T-helper 9 cell (primary cell): ENCODE data around the gene PTPRQ.
"Not testable (repeated sequence)": the region's sequence is repeated elsewhere in the genome, so short reads cannot be mapped to it uniquely, and the experiment has no call there.

ENCODE experiments used
- DNase-seq: peaks from one replicate; pipeline ENCODE4 v3.0.0-alpha.2; 2020

Gene PTPRQ

GRCh38 chr12:80470403-80470802 is 26.4 kb downstream of the PTPRQ start:
- no peak for DNase-seq

- DNase-seq = no peak
Observed at GRCh38 chr12:80472236-80472635, 28.2 kb downstream of the PTPRQ start.

- no peak for DNase-seq
Observed at GRCh38 chr12:80472911-80473500, 29.0 kb downstream of the PTPRQ start.

GRCh38 chr12:80477521-80478145 is 33.6 kb downstream of the PTPRQ start:
- not testable (repeated sequence) for DNase-seq

- no peak for DNase-seq
Observed at GRCh38 chr12:80484746-80485145, 40.7 kb downstream of the PTPRQ start.

- no peak for DNase-seq
Observed at GRCh38 chr12:80485222-80485987, 41.4 kb downstream of the PTPRQ start.

GRCh38 chr12:80490329-80490728 is 46.3 kb downstream of the PTPRQ start:
- DNase-seq = no peak

GRCh38 chr12:80491166-80491565 is 47.1 kb downstream of the PTPRQ start:
- no peak for DNase-seq

- DNase-seq = no peak
Observed at GRCh38 chr12:80493466-80493865, 49.4 kb downstream of the PTPRQ start.

GRCh38 chr12:80494836-80495235 is 50.8 kb downstream of the PTPRQ start:
- DNase-seq = no peak

- DNase-seq = no peak
Observed at GRCh38 chr12:80498059-80498728, 54.2 kb downstream of the PTPRQ start.

- DNase-seq = no peak
Observed at GRCh38 chr12:80504389-80505163, 60.5 kb downstream of the PTPRQ start.

GRCh38 chr12:80509781-80510556 is 65.9 kb downstream of the PTPRQ start:
- no peak for DNase-seq

GRCh38 chr12:80512781-80513180 is 68.7 kb downstream of the PTPRQ start:
- no peak for DNase-seq

- DNase-seq = no peak
Observed at GRCh38 chr12:80513211-80513610, 69.2 kb downstream of the PTPRQ start.

- no peak for DNase-seq
Observed at GRCh38 chr12:80517655-80518054, 73.6 kb downstream of the PTPRQ start.

GRCh38 chr12:80531646-80532045 is 87.6 kb downstream of the PTPRQ start:
- no peak for DNase-seq

- no peak for DNase-seq
Observed at GRCh38 chr12:80539029-80539428, 95.0 kb downstream of the PTPRQ start.

GRCh38 chr12:80549298-80549697 is 105.3 kb downstream of the PTPRQ start:
- no peak for DNase-seq

- no peak for DNase-seq
Observed at GRCh38 chr12:80551897-80552296, 107.9 kb downstream of the PTPRQ start.

GRCh38 chr12:80553316-80553715 is 109.3 kb downstream of the PTPRQ start:
- no peak for DNase-seq

GRCh38 chr12:80556566-80556965 is 112.5 kb downstream of the PTPRQ start:
- DNase-seq = no peak
